Measurements from ENCODE around the gene CLK4.

CLK4 gene

DNA sequence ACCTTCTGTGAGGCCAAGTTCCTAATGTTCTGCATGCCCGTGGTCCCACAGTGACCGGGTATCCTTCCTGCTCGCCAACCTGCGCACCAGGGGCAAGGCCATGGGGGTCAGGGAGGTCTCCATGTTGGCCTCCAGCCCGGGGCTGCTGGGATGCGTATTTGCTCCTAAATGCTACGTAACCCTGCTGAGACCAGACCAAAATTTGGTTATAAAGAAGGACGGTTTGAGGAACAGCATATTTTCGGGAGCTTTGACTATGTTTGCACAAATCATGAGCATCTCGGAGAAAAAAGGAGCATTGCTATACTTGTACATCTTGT, 35.7 kb upstream of the CLK4 start:
- no peaks in the 10 kb centered on the region for H3K36me3 ChIP-seq (ENCODE audit: control insufficient read depth, insufficient read depth, low read length)
- H3K27ac ChIP-seq (ENCODE audit: low read depth, low read length), result no peak overlapping the region
- H3K4me1 ChIP-seq (ENCODE audit: control insufficient read depth, insufficient read depth, low read length), result no peaks in the 10 kb centered on the region
- H3K27me3 ChIP-seq (ENCODE audit: control insufficient read depth, insufficient read depth, low read length), result peaks cover 7% of the 10 kb centered on the region; the same call in 1 of the 2 replicates
- H3K9ac ChIP-seq (ENCODE audit: low read length), result no peak overlapping the region
- no peak overlapping the region for H3K4me3 ChIP-seq (ENCODE audit: low read depth, low read length)
- H3K9me3 ChIP-seq (ENCODE audit: control insufficient read depth, insufficient read depth, low read depth, low read length), result peaks cover 18% of the 10 kb centered on the region

GRCh38 chr5:178661836-178662540, 35.1 kb upstream of the CLK4 start:
- H3K9me3 ChIP-seq (ENCODE audit: control insufficient read depth, insufficient read depth, low read depth, low read length), result peaks cover 18% of the 10 kb centered on the region

GRCh38 chr5:178651046-178651810, 24.4 kb upstream of the CLK4 start:
- H3K4me1 ChIP-seq (ENCODE audit: control insufficient read depth, insufficient read depth, low read length), result no peaks in the 10 kb centered on the region
- H3K27me3 ChIP-seq (ENCODE audit: control insufficient read depth, insufficient read depth, low read length), result no peaks in the 10 kb centered on the region
- H3K9ac ChIP-seq (ENCODE audit: low read length), result no peak overlapping the region
- no peak overlapping the region for H3K27ac ChIP-seq (ENCODE audit: low read depth, low read length)
- no peak overlapping the region for H3K4me3 ChIP-seq (ENCODE audit: low read depth, low read length)
- H3K36me3 ChIP-seq (ENCODE audit: control insufficient read depth, insufficient read depth, low read length), result no peaks in the 10 kb centered on the region
- H3K9me3 ChIP-seq (ENCODE audit: control insufficient read depth, insufficient read depth, low read depth, low read length), result peaks cover 5% of the 10 kb centered on the region

More at GRCh38 chr5:178661836-178662540, 35.1 kb upstream of the CLK4 start:
- no peaks in the 10 kb centered on the region for H3K4me1 ChIP-seq (ENCODE audit: control insufficient read depth, insufficient read depth, low read length)
- no peak overlapping the region for H3K4me3 ChIP-seq (ENCODE audit: low read depth, low read length)
- no peaks in the 10 kb centered on the region for H3K36me3 ChIP-seq (ENCODE audit: control insufficient read depth, insufficient read depth, low read length)
- H3K9ac ChIP-seq (ENCODE audit: low read length), result no peak overlapping the region
- no peak overlapping the region for H3K27ac ChIP-seq (ENCODE audit: low read depth, low read length)
- peaks cover 8% of the 10 kb centered on the region; the same call in 1 of the 2 replicates for H3K27me3 ChIP-seq (ENCODE audit: control insufficient read depth, insufficient read depth, low read length)

DNA sequence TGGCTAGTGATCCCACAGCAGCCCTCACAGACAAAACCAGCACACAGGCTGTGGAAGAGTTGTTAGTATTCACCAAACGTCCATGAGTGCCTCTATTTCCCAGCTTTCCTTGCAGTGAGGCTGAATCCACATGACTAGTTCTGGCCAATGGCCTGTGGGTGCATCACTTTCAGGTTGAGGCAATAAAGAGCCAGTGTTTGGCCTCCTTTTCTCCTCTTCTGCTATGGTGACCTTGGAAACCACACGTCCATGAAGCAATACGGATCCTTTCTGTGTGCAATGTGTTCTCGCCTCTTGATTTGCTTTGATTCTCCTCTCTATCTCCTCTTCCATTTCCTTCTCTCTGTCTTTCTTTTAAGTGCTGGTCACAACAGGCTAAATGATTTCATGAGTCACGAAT, 23.4 kb upstream of the CLK4 start:
- Histone ChIP-seq H3K27me3 (ENCODE audit: control insufficient read depth, insufficient read depth, low read length) (no peaks in the 10 kb centered on the region), H3K4me1 (ENCODE audit: control insufficient read depth, insufficient read depth, low read length) (0 out of 2 replicates have a peak, but pooled peaks cover under 1% of the 10 kb centered on the region), H3K9ac (ENCODE audit: low read length) (no peak overlapping the region), H3K9me3 (ENCODE audit: control insufficient read depth, insufficient read depth, low read depth, low read length) (peaks cover 5% of the 10 kb centered on the region), H3K27ac (ENCODE audit: low read depth, low read length) (no peak overlapping the region), H3K4me3 (ENCODE audit: low read depth, low read length) (no peak overlapping the region), H3K36me3 (ENCODE audit: control insufficient read depth, insufficient read depth, low read length) (no peaks in the 10 kb centered on the region)

DNA sequence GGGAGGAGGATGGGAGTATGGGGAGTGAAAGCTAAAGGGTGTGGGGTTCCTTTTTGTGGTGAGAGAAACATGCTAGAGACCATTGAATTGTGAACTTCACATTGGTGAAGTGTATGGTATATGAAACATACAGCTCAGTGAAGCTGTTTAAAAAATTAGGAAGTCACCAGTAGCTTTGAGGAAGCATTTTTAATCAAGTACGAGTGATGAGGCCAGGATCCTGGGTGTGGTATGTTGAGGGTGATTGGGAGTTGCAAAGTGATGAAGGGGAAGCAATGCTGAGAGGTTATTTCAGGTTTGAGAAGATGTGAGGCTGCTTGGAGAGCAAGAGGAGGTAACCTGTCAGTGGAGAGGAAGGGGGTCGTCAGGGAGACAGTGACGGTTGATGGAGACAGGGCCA, 22.7 kb upstream of the CLK4 start:
- no peaks in the 10 kb centered on the region for H3K27me3 ChIP-seq (ENCODE audit: control insufficient read depth, insufficient read depth, low read length)

GRCh38 chr5:178644826-178645545, 18.1 kb upstream of the CLK4 start:
- H3K9me3 ChIP-seq (ENCODE audit: control insufficient read depth, insufficient read depth, low read depth, low read length), result peaks cover 25% of the 10 kb centered on the region
- no peaks in the 10 kb centered on the region for H3K36me3 ChIP-seq (ENCODE audit: control insufficient read depth, insufficient read depth, low read length)
- peaks cover 3% of the 10 kb centered on the region; the same call in 1 of the 2 replicates for H3K4me1 ChIP-seq (ENCODE audit: control insufficient read depth, insufficient read depth, low read length)
- H3K4me3 ChIP-seq (ENCODE audit: low read depth, low read length), result no peak overlapping the region
- H3K9ac ChIP-seq (ENCODE audit: low read length), result no peak overlapping the region
- no peak overlapping the region for H3K27ac ChIP-seq (ENCODE audit: low read depth, low read length)
- no peaks in the 10 kb centered on the region for H3K27me3 ChIP-seq (ENCODE audit: control insufficient read depth, insufficient read depth, low read length)

More for the DNA sequence above, 22.7 kb upstream of the CLK4 start:
- Histone ChIP-seq H3K27ac (ENCODE audit: low read depth, low read length) (no peak overlapping the region), H3K4me1 (ENCODE audit: control insufficient read depth, insufficient read depth, low read length) (peaks cover 3% of the 10 kb centered on the region; the same call in 1 of the 2 replicates), H3K9ac (ENCODE audit: low read length) (no peak overlapping the region), H3K36me3 (ENCODE audit: control insufficient read depth, insufficient read depth, low read length) (no peaks in the 10 kb centered on the region), H3K4me3 (ENCODE audit: low read depth, low read length) (no peak overlapping the region), H3K9me3 (ENCODE audit: control insufficient read depth, insufficient read depth, low read depth, low read length) (peaks cover 5% of the 10 kb centered on the region)

GRCh38 chr5:178642351-178642909, 15.6 kb upstream of the CLK4 start:
- Histone ChIP-seq H3K9ac (ENCODE audit: low read length) (no peak overlapping the region), H3K4me3 (ENCODE audit: low read depth, low read length) (no peak overlapping the region), H3K27ac (ENCODE audit: low read depth, low read length) (no peak overlapping the region), H3K36me3 (ENCODE audit: control insufficient read depth, insufficient read depth, low read length) (no peaks in the 10 kb centered on the region), H3K9me3 (ENCODE audit: control insufficient read depth, insufficient read depth, low read depth, low read length) (peaks cover 20% of the 10 kb centered on the region), H3K4me1 (ENCODE audit: control insufficient read depth, insufficient read depth, low read length) (peaks cover 3% of the 10 kb centered on the region; the same call in 1 of the 2 replicates), H3K27me3 (ENCODE audit: control insufficient read depth, insufficient read depth, low read length) (no peaks in the 10 kb centered on the region)

DNA sequence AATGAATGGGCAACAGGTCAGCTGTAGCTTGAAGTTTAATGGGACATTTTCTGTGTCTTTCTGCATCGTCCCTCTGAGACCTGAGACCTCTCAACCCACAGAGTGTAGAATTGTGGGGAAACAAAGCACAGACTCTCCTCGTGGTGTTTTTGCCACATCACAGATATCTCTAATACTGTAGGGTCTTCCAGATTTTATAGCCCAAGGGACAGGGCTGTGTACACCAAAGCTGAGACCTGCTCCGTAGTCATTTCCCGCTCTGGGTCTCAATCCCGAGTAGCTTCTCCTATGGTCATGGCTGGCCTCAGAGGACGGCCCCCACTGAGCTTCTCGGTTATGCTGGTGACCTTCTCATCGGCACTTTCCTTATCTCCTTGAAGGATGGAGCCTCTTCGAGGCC, 14.9 kb upstream of the CLK4 start:
- H3K36me3 ChIP-seq (ENCODE audit: control insufficient read depth, insufficient read depth, low read length), result no peaks in the 10 kb centered on the region
- no peak overlapping the region for H3K27ac ChIP-seq (ENCODE audit: low read depth, low read length)
- no peak overlapping the region for H3K4me3 ChIP-seq (ENCODE audit: low read depth, low read length)
- no peaks in the 10 kb centered on the region for H3K27me3 ChIP-seq (ENCODE audit: control insufficient read depth, insufficient read depth, low read length)
- peaks cover 3% of the 10 kb centered on the region; the same call in 1 of the 2 replicates for H3K4me1 ChIP-seq (ENCODE audit: control insufficient read depth, insufficient read depth, low read length)
- H3K9ac ChIP-seq (ENCODE audit: low read length), result no peak overlapping the region
- H3K9me3 ChIP-seq (ENCODE audit: control insufficient read depth, insufficient read depth, low read depth, low read length), result peaks cover 20% of the 10 kb centered on the region

- no peaks in the 10 kb centered on the region for H3K27me3 ChIP-seq (ENCODE audit: control insufficient read depth, insufficient read depth, low read length)
- H3K27ac ChIP-seq (ENCODE audit: low read depth, low read length), result no peak overlapping the region
- no peaks in the 10 kb centered on the region for H3K36me3 ChIP-seq (ENCODE audit: control insufficient read depth, insufficient read depth, low read length)
- H3K9ac ChIP-seq (ENCODE audit: low read length), result no peak overlapping the region
- peaks cover 3% of the 10 kb centered on the region; the same call in 1 of the 2 replicates for H3K4me1 ChIP-seq (ENCODE audit: control insufficient read depth, insufficient read depth, low read length)
- H3K4me3 ChIP-seq (ENCODE audit: low read depth, low read length), result no peak overlapping the region
- H3K9me3 ChIP-seq (ENCODE audit: control insufficient read depth, insufficient read depth, low read depth, low read length), result peaks cover 20% of the 10 kb centered on the region
Observed at GRCh38 chr5:178640331-178641045, 13.6 kb upstream of the CLK4 start.

DNA sequence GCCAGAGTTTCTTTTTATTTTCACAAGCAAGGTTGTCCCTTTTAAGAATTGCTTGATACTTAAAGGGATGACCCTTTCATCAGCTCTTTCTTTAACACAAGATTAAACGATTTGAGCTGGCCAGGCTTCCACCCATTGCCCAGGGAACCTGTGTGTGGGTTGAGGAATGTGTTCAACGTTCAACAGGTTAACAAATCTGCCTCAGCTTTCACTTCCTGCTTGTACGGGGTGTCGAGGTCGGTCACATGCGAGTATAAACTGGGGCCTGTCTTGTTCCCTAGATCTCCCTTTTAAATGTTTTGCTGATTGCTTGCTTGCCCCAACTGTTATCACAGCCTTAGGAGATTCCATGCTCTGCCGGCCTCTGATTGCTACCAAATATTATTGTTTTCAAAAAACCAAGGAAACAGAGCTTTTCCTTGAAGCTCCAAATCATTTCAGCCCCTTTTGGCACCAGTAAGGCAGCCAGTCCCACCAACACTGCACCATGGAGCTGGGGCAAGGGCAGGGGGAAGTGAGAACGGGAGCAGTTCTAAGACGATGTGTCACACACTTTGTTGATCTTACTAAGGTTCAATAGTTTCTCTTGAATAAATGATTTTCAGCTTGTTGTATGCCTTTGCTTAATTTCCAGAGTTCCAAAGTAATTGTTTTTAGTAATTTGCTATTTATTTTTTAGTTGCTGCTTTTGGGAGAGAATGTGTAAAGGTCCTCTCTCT, 10.7 kb upstream of the CLK4 start:
- Histone ChIP-seq H3K9ac (ENCODE audit: low read length) (no peak overlapping the region), H3K36me3 (ENCODE audit: control insufficient read depth, insufficient read depth, low read length) (no peaks in the 10 kb centered on the region), H3K4me1 (ENCODE audit: control insufficient read depth, insufficient read depth, low read length) (no peaks in the 10 kb centered on the region), H3K27ac (ENCODE audit: low read depth, low read length) (no peak overlapping the region), H3K4me3 (ENCODE audit: low read depth, low read length) (no peak overlapping the region), H3K9me3 (ENCODE audit: control insufficient read depth, insufficient read depth, low read depth, low read length) (peaks cover 11% of the 10 kb centered on the region), H3K27me3 (ENCODE audit: control insufficient read depth, insufficient read depth, low read length) (no peaks in the 10 kb centered on the region)
